Heart right ventricle (tissue), 16 donors: ENCODE data around the gene LHX4. TPM values are rescaled to one million over a fixed set of nuclear protein-coding genes. Genes with fewer than 3 reads are reported as not detected.
A peak's percentile ranks its signal among the peaks of the same experiment; 100 is the strongest.

Experiments used
- ATAC-seq, 8 donors: fragments of 200-7000 bp; cut with Tn5 transposase; one replicate each; pipeline ENCODE4 v1.9.1; 2020; ENCODE audit warnings: mild to moderate bottlenecking in 8 of 8, moderate library complexity in 8 of 8, moderate number of reproducible peaks in 1 of 8
- DNase-seq, 2 donors: peaks; one replicate each; pipeline ENCODE4 v3.0.0-alpha.2; 2020
- H3K27ac ChIP-seq, 10 donors: fragments of 200-600 bp; sonication (generic) in 2 of 10; one replicate each; pipeline versions ENCODE4 v1.5.0 to v1.8.0; 2020 to 2022; ENCODE audit warnings: mild to moderate bottlenecking in 3 of 10
- H3K27me3 ChIP-seq, 7 donors: fragments of 200-600 bp; one replicate each; pipeline ENCODE4 v1.8.0; 2021 to 2022; ENCODE audit warnings: mild to moderate bottlenecking in 2 of 7
- H3K36me3 ChIP-seq, 9 donors: fragments of 200-600 bp; sonication (generic) in 1 of 9; one replicate each; pipeline versions ENCODE4 v1.5.0 to v1.8.0; 2020 to 2022; ENCODE audit warnings: mild to moderate bottlenecking in 2 of 9
- H3K4me1 ChIP-seq, 9 donors: fragments of 200-600 bp; sonication (generic) in 1 of 9; one replicate each; pipeline versions ENCODE4 v1.5.0 to v1.8.0; 2020 to 2022; ENCODE audit warnings: mild to moderate bottlenecking in 4 of 9
- H3K4me3 ChIP-seq, 10 donors: fragments of 200-600 bp; sonication (generic) in 2 of 10; one replicate each; pipeline versions ENCODE4 v1.5.0 to v1.8.0; 2020 to 2022; ENCODE audit warnings: mild to moderate bottlenecking in 7 of 10, moderate library complexity in 2 of 10
- H3K9me3 ChIP-seq, 11 donors: fragments of 200-600 bp in 10 of 11; sonication (generic) in 2 of 11; one replicate each; pipeline versions ENCODE4 v1.5.0 to v1.8.0; 2013 to 2022; ENCODE audit warnings: mild to moderate bottlenecking in 2 of 11, control low read depth in 1 of 11, moderate library complexity in 1 of 11
- CTCF ChIP-seq, 9 donors: fragments of 200-600 bp; sonication (generic) in 2 of 9; IDR thresholded peaks; one replicate each; pipeline versions ENCODE4 v1.5.0 to v1.8.0; 2021 to 2022; ENCODE audit warnings: antibody characterized with exemption in 9 of 9, mild to moderate bottlenecking in 5 of 9, moderate library complexity in 1 of 9
- WGBS, 2 donors: extraction: QIAGEN DNeasy Blood & Tissue Kit; methylation state at CpG; one replicate each; pipeline ENCODE4 v1.1.7; 2013; ENCODE audit warnings: inconsistent platforms in 1 of 2; 5-methylcytosine and 5-hydroxymethylcytosine counted together
- intact Hi-C, 10 donors: fragments of 100-400 bp; cut with DNase I; formaldehyde crosslinking; loops; one replicate each; pipeline versions ENCODE4 v1.11.1 to v1.14.2; 2022
- polyA plus RNA-seq, 2 donors: library from polyadenylated mRNA; stranded (reverse); fragments of 200-250 nt; gene quantifications; one replicate each; pipeline ENCODE4 v1.2.3, GENCODE V29; 2013
- total RNA-seq, 10 donors: library from RNA; stranded (reverse); fragmentation: NEBNext Ultra II Directional in 3 of 10; extraction: Animal tissue kit (Norgen Biotek cat#: 25700) in 3 of 10; gene quantifications; one replicate each; pipeline versions ENCODE4 v1.2.1 to v1.2.4, GENCODE V29; 2021 to 2023
- donor health status: Arrhythmogenic right ventricular cardiomyopathy.
- donor health status: ischemic (EF 13 %, LVEDD 7.1; RV severe dilation, severe dysfunction).
- donor health status: healthy with polysubstance abuse.
- donor health status: DM: no; HTN: yes; CAD: no.
- donor health status: DM: no; HTN: no; CAD: no.
- donor health status: ischemic (EF 25% LVEDD 6.9; RV normal size, moderate dysfunction).
- donor health status: ischemic (EF 25% LVEDD 5.7; RV mildly dilated, moderate dysfunction).
- donor health status: healthy.
- donor health status: DM: yes; HTN: yes; CAD: no.
- donor health status: Ischemic cardiomyopathy.
- donor health status: ischemic (EF 35%, LVEDD 5.7; RV mildly dilated, moderate dysfunction).
- donor health status: nonischemic (EF 11% LVEDD 7.7; RV severe dilation, severe dysfunction).
- donor health status: DM: yes; HTN: yes; CAD: no.
- donor health status: PGD.
- donor health status: ischemic (EF 29% LVEDD 5.4; RV normal size, mild dysfunction).
- donor health status: nonischemic (EF 23%, LVEDD 6.1; RV moderate dilation, normal function).

The LHX4 gene
- total and polyA plus RNA-seq, 12 donors, result under 0.01 TPM; not detected in 11

- Histone ChIP-seq H3K27me3 (peaks cover 69 to 100% (median 100%) of the 10 kb centered on the region in 7 donors), H3K27ac (no peak overlapping the region), H3K4me1 (peaks cover 16 to 63% (median 52%) of the 10 kb centered on the region in 9 donors), H3K36me3 (no peaks in the 10 kb centered on the region), H3K9me3 (no peaks in the 10 kb centered on the region), H3K4me3 (peak overlapping the region; percentile 7 to 35 (median 25))
- WGBS, 2 donors, result 2% methylated on average over 51 of the region's 51 CpGs
- ATAC-seq (no peak), DNase-seq (no peak)
- intact Hi-C loops, result no loop called here
- TF ChIP-seq CTCF (IDR thresholded peaks at IDR 0.05), result no peak
Measured at GRCh38 chr1:180234369-180235076, 4.5 kb downstream of the LHX4 start.

- peaks cover 16 to 59% (median 49%) of the 10 kb centered on the region in 9 donors for H3K4me1 ChIP-seq
- peak overlapping the region in 9 of 10 donors; percentile 7 to 35 (median 26) for H3K4me3 ChIP-seq
- TF ChIP-seq CTCF (IDR thresholded peaks at IDR 0.05), result no peak
- no peak for DNase-seq
- peaks cover 65 to 100% (median 100%) of the 10 kb centered on the region in 7 donors for H3K27me3 ChIP-seq
- WGBS, 2 donors, result 1 to 2% methylated on average over 30 of the region's 30 CpGs
- no peaks in the 10 kb centered on the region for H3K9me3 ChIP-seq
- no peak for ATAC-seq
- H3K36me3 ChIP-seq, result no peaks in the 10 kb centered on the region
- intact Hi-C loops, result no loop called here
- H3K27ac ChIP-seq, result no peak overlapping the region
Measured at GRCh38 chr1:180235077-180235501, 5.0 kb downstream of the LHX4 start.

- Histone ChIP-seq H3K36me3 (no peaks in the 10 kb centered on the region), H3K9me3 (no peaks in the 10 kb centered on the region), H3K27me3 (peaks cover 60 to 100% (median 100%) of the 10 kb centered on the region in 7 donors), H3K4me1 (peaks cover 12 to 54% (median 43%) of the 10 kb centered on the region in 9 donors), H3K27ac (no peak overlapping the region), H3K4me3 (peak overlapping the region in 5 of 10 donors; percentile 7 to 35 (median 26))
- DNase-seq (no peak), ATAC-seq (no peak)
- 5% methylated on average over 49 of the region's 49 CpGs for WGBS, 2 donors
- intact Hi-C loops, result no loop called here
- TF ChIP-seq CTCF (IDR thresholded peaks at IDR 0.05), result no peak
Measured at GRCh38 chr1:180235502-180236239, 5.6 kb downstream of the LHX4 start.

- WGBS, 2 donors, result 5 to 8% methylated on average over 16 of the region's 16 CpGs
- H3K27ac ChIP-seq, result no peak overlapping the region
- no peak overlapping the region for H3K4me3 ChIP-seq
- no peaks in the 10 kb centered on the region for H3K9me3 ChIP-seq
- peaks cover 52 to 100% (median 100%) of the 10 kb centered on the region in 7 donors for H3K27me3 ChIP-seq
- TF ChIP-seq CTCF (IDR thresholded peaks at IDR 0.05), result no peak
- H3K36me3 ChIP-seq, result no peaks in the 10 kb centered on the region
- H3K4me1 ChIP-seq, result peaks cover 9 to 41% (median 32%) of the 10 kb centered on the region in 9 donors
- DNase-seq (no peak), ATAC-seq (no peak)
- intact Hi-C loops, result no loop called here
Measured at GRCh38 chr1:180236698-180237509, 6.8 kb downstream of the LHX4 start.
